Neural cell (in vitro differentiated cells): ENCODE data around the gene GALNT10.

Experiments used
- CTCF ChIP-seq: fragments of 450-650 bp; IDR thresholded peaks from 2 replicates; pipeline ENCODE4 v1.5.1; 2014; ENCODE audit warnings: antibody characterized with exemption, mild to moderate bottlenecking, moderate library complexity; ENCODE audit not compliant: poor library complexity, severe bottlenecking
- EP300 ChIP-seq: fragments of 450-650 bp; conservative IDR thresholded peaks from 2 replicates; pipeline ENCODE4 v1.6.1; 2014; ENCODE audit warnings: antibody characterized with exemption, mild to moderate bottlenecking, moderate library complexity; ENCODE audit not compliant: poor library complexity, severe bottlenecking
- EZH2 ChIP-seq: fragments of 200-600, 300-800 bp; shearing (Covaris generic), sonication (generic); IDR thresholded peaks from 2 replicates; pipeline ENCODE4 v1.6.1; 2014; ENCODE audit warnings: antibody characterized with exemption, low read length, borderline replicate concordance, mild to moderate bottlenecking; ENCODE audit not compliant: insufficient read depth, poor library complexity, severe bottlenecking
- POLR2AphosphoS5 ChIP-seq: IDR thresholded peaks from 2 replicates; pipeline ENCODE4 v1.6.1; 2012
- REST ChIP-seq: IDR thresholded peaks from 2 replicates; pipeline ENCODE4 v1.6.1; 2012; ENCODE audit warnings: borderline replicate concordance
- TAF1 ChIP-seq: IDR thresholded peaks from 2 replicates; pipeline ENCODE4 v1.6.1; 2012; ENCODE audit warnings: low read depth

- no peak for TF ChIP-seq TAF1
- TF ChIP-seq CTCF, result no peak
- TF ChIP-seq REST, result no peak
- no peak for TF ChIP-seq POLR2AphosphoS5
- no peak for TF ChIP-seq EP300
- no peak for TF ChIP-seq EZH2
These were observed 250.0 kb downstream of the GALNT10 start for GRCh38 chr5:154440540-154440939.
